Right lobe of liver (tissue), 4 donors: ENCODE data around the gene TOMM5.

Experiments used
- POLR2A ChIP-seq: fragments of 450-650 bp; IDR thresholded peaks from one replicate; pipeline ENCODE4 v1.6.1; 2017; ENCODE audit warnings: antibody characterized with exemption, mild to moderate bottlenecking
- TF ChIP-seq, protein P1 (sequence below), 4 donors: fragments of 200-600 bp in 3 of 4; fragments of 450-650 bp in 1 of 4; IDR thresholded peaks; one replicate each; pipeline versions ENCODE4 v1.5.1 to v1.8.0; 2016 to 2022; ENCODE audit warnings: antibody characterized with exemption in 4 of 4, mild to moderate bottlenecking in 2 of 4
- donor health status: DM: no; HTN: no; CAD: no.
- donor health status: DM: no; HTN: no; CAD: no.
- donor health status: DM: no; HTN: yes; CAD: no.

DNA sequence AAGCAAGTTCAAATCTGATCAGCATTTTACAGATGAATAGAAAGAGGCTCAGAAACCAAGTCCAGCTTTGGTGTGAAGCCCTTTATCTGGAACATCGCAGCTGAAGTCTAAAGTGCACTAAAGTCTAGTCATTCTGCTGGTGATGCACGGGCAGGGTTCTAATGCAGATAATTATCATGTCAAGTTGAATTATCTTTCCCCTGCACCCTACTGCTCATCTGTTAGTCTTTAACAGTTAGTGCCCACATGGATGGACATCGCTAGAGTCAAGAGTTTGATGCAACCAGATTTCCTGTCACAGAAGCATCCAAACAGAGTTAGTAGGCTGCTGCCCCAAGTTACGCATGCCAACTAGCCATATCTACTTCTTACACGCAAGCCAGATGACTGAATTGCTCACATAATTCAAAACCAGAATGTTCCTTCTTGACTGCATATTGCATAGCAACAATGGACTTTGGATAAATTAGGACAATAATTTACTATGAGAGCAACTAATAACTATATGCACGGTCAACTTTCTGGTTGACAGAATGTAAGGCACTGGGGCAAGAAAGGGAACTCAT, 1.6 kb upstream of the TOMM5 start:
- TF ChIP-seq, protein P1, sequence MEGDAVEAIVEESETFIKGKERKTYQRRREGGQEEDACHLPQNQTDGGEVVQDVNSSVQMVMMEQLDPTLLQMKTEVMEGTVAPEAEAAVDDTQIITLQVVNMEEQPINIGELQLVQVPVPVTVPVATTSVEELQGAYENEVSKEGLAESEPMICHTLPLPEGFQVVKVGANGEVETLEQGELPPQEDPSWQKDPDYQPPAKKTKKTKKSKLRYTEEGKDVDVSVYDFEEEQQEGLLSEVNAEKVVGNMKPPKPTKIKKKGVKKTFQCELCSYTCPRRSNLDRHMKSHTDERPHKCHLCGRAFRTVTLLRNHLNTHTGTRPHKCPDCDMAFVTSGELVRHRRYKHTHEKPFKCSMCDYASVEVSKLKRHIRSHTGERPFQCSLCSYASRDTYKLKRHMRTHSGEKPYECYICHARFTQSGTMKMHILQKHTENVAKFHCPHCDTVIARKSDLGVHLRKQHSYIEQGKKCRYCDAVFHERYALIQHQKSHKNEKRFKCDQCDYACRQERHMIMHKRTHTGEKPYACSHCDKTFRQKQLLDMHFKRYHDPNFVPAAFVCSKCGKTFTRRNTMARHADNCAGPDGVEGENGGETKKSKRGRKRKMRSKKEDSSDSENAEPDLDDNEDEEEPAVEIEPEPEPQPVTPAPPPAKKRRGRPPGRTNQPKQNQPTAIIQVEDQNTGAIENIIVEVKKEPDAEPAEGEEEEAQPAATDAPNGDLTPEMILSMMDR (IDR thresholded peaks at IDR 0.05), result no peak
- no peak for TF ChIP-seq POLR2A
